HEK293 (cell line): Measurements from ENCODE around the gene FRMD5.

Experiments used
- CTCF ChIA-PET: fragments of 350-600 bp; formaldehyde crosslinking; extraction: SDS; loops from one replicate; lab custom pipeline; 2021; ENCODE audit warnings: antibody characterized with exemption; lab: Yijun Ruan, JAX
- POLR2A ChIA-PET: fragments of 300-600 bp; formaldehyde crosslinking; extraction: SDS; loops from one replicate; lab custom pipeline; 2020; ENCODE audit warnings: antibody characterized with exemption, inconsistent platforms; lab: Yijun Ruan, JAX
- H3K27ac ChIP-seq: fragments of 200-500 bp; sonication (Bioruptor generic); 2 replicates; pipeline ENCODE4 v1.5.1; 2014; ENCODE audit warnings: low read depth, low read length, control low read depth, inconsistent platforms; ENCODE audit errors: extremely low read depth
- H3K36me3 ChIP-seq, 2 experiments: fragments of 200-500 bp in 1 of 2; sonication (Bioruptor generic) in 1 of 2; 1 replicate in 1 of 2; 2 replicates in 1 of 2; pipeline ENCODE4 v1.5.1; 2014 to 2017; ENCODE audit warnings: inconsistent platforms in 2 of 2, low read length in 2 of 2; ENCODE audit not compliant: control insufficient read depth in 2 of 2, insufficient read depth in 1 of 2
- H3K4me1 ChIP-seq: fragments of 200-500 bp; sonication (Bioruptor generic); 2 replicates; pipeline ENCODE4 v1.5.1; 2014; ENCODE audit warnings: mild to moderate bottlenecking, low read length, inconsistent platforms; ENCODE audit not compliant: control insufficient read depth, insufficient read depth
- H3K4me3 ChIP-seq: 2 replicates; pipeline ENCODE4 v1.5.1; 2011; ENCODE audit warnings: low read depth, mild to moderate bottlenecking, control low read depth, low read length, moderate library complexity
- H3K9me3 ChIP-seq: fragments of 200-500 bp; sonication (Bioruptor generic); 2 replicates; pipeline ENCODE4 v1.5.1; 2014; ENCODE audit warnings: low read depth, low read length, inconsistent platforms; ENCODE audit not compliant: control insufficient read depth, insufficient read depth
- BCL11A ChIP-seq: fragments of 450-650 bp; formaldehyde crosslinking; IDR thresholded peaks from 2 replicates; pipeline ENCODE4 v1.5.1; 2016; ENCODE audit warnings: low read depth, missing biosample characterization, missing genetic modification characterization
- GLI2 ChIP-seq: fragments of 450-650 bp; formaldehyde crosslinking; IDR thresholded peaks from 2 replicates; pipeline ENCODE4; 2017; ENCODE audit warnings: missing biosample characterization, missing genetic modification characterization, low read depth, borderline replicate concordance
- GLI4 ChIP-seq: fragments of 450-650 bp; formaldehyde crosslinking; IDR thresholded peaks from 2 replicates; pipeline ENCODE4 v1.5.1; 2016; ENCODE audit warnings: missing biosample characterization, missing genetic modification characterization
- HOXC10 ChIP-seq: sonication (generic); formaldehyde crosslinking; IDR thresholded peaks from 2 replicates; pipeline ENCODE4 v1.8.1; 2023; ENCODE audit warnings: mild to moderate bottlenecking, missing genetic modification reagents
- HOXD13 ChIP-seq: sonication (generic); formaldehyde crosslinking; IDR thresholded peaks from 2 replicates; pipeline ENCODE4 v1.8.0; 2022; ENCODE audit warnings: missing genetic modification reagents, borderline replicate concordance
- KLF9 ChIP-seq: fragments of 450-650 bp; formaldehyde crosslinking; IDR thresholded peaks from 2 replicates; pipeline ENCODE4 v1.5.1; 2016; ENCODE audit warnings: missing biosample characterization, missing genetic modification characterization, low read depth
- MZF1 ChIP-seq: fragments of 450-650 bp; formaldehyde crosslinking; IDR thresholded peaks from 2 replicates; pipeline ENCODE4 v1.5.1; 2017; ENCODE audit warnings: missing biosample characterization, missing genetic modification characterization, borderline replicate concordance
- OSR2 ChIP-seq: fragments of 450-650 bp; formaldehyde crosslinking; IDR thresholded peaks from 2 replicates; pipeline ENCODE4 v1.5.1; 2016; ENCODE audit warnings: missing biosample characterization, missing genetic modification characterization
- OVOL3 ChIP-seq: fragments of 450-650 bp; formaldehyde crosslinking; IDR thresholded peaks from 2 replicates; pipeline ENCODE4 v1.5.1; 2016; ENCODE audit warnings: missing biosample characterization, missing genetic modification characterization
- TCF7L2 ChIP-seq: IDR thresholded peaks from 2 replicates; pipeline ENCODE4 v1.6.1; 2011; ENCODE audit warnings: low read depth, mild to moderate bottlenecking, inconsistent platforms, low read length, moderate library complexity, borderline replicate concordance
- YY1 ChIP-seq: fragments of 450-650 bp; formaldehyde crosslinking; IDR thresholded peaks from 2 replicates; pipeline ENCODE4 v1.5.1; 2018; ENCODE audit warnings: missing biosample characterization, missing genetic modification characterization
- ZBTB8A ChIP-seq: fragments of 450-650 bp; formaldehyde crosslinking; IDR thresholded peaks from 2 replicates; pipeline ENCODE4 v1.5.1; 2016; ENCODE audit warnings: missing biosample characterization, missing genetic modification characterization
- ZFP3 ChIP-seq: fragments of 450-650 bp; formaldehyde crosslinking; IDR thresholded peaks from 2 replicates; pipeline ENCODE4 v1.5.1; 2016; ENCODE audit warnings: low read depth, missing biosample characterization, missing genetic modification characterization
- ZNF10 ChIP-seq: fragments of 450-650 bp; formaldehyde crosslinking; IDR thresholded peaks from 2 replicates; pipeline ENCODE4 v1.5.1; 2017; ENCODE audit warnings: missing biosample characterization, missing genetic modification characterization
- ZNF112 ChIP-seq: fragments of 450-650 bp; formaldehyde crosslinking; IDR thresholded peaks from 2 replicates; pipeline ENCODE4 v1.5.0; 2017; ENCODE audit warnings: missing biosample characterization, missing genetic modification characterization
- ZNF202 ChIP-seq: fragments of 450-650 bp; formaldehyde crosslinking; IDR thresholded peaks from 2 replicates; pipeline ENCODE4 v1.5.1; 2016; ENCODE audit warnings: missing biosample characterization, missing genetic modification characterization, borderline replicate concordance
- ZNF239 ChIP-seq: fragments of 450-650 bp; formaldehyde crosslinking; IDR thresholded peaks from 2 replicates; pipeline ENCODE4 v1.5.1; 2016; ENCODE audit warnings: missing biosample characterization, missing genetic modification characterization
- ZNF292 ChIP-seq: fragments of 450-650 bp; formaldehyde crosslinking; IDR thresholded peaks from 2 replicates; pipeline ENCODE4 v1.5.1; 2016; ENCODE audit warnings: low read depth, missing biosample characterization, missing genetic modification characterization, borderline replicate concordance
- ZNF423 ChIP-seq: fragments of 450-650 bp; formaldehyde crosslinking; IDR thresholded peaks from 2 replicates; pipeline ENCODE4 v1.5.1; 2016; ENCODE audit warnings: missing biosample characterization, missing genetic modification characterization
- ZNF473 ChIP-seq: fragments of 450-650 bp; formaldehyde crosslinking; IDR thresholded peaks from 2 replicates; pipeline ENCODE4 v1.5.1; 2017; ENCODE audit warnings: missing biosample characterization, missing genetic modification characterization
- ZNF488 ChIP-seq: fragments of 450-650 bp; formaldehyde crosslinking; IDR thresholded peaks from 2 replicates; pipeline ENCODE4 v1.5.1; 2016; ENCODE audit warnings: missing biosample characterization, missing genetic modification characterization
- ZNF513 ChIP-seq: fragments of 450-650 bp; IDR thresholded peaks from 2 replicates; pipeline ENCODE4 v1.5.1; 2018; ENCODE audit warnings: missing biosample characterization, missing genetic modification characterization
- ZNF544 ChIP-seq: fragments of 450-650 bp; formaldehyde crosslinking; IDR thresholded peaks from 2 replicates; pipeline ENCODE4 v1.5.0; 2017; ENCODE audit warnings: missing biosample characterization, missing genetic modification characterization
- ZNF596 ChIP-seq: fragments of 450-650 bp; IDR thresholded peaks from 2 replicates; pipeline ENCODE4 v1.5.0; 2018; ENCODE audit warnings: missing biosample characterization, mild to moderate bottlenecking, missing genetic modification characterization, moderate library complexity
- ZNF600 ChIP-seq: fragments of 450-650 bp; formaldehyde crosslinking; IDR thresholded peaks from 2 replicates; pipeline ENCODE4 v1.5.1; 2016; ENCODE audit warnings: missing biosample characterization, missing genetic modification characterization
- ZNF830 ChIP-seq: fragments of 450-650 bp; IDR thresholded peaks from 2 replicates; pipeline ENCODE4 v1.5.0; 2018; ENCODE audit warnings: missing biosample characterization, missing genetic modification characterization, low read depth, mild to moderate bottlenecking, moderate library complexity
- ZSCAN18 ChIP-seq: fragments of 450-650 bp; formaldehyde crosslinking; IDR thresholded peaks from 2 replicates; pipeline ENCODE4 v1.5.1; 2016; ENCODE audit warnings: missing biosample characterization, missing genetic modification characterization
- TF ChIP-seq, protein P1 (sequence below): fragments of 450-650 bp; formaldehyde crosslinking; IDR thresholded peaks from 2 replicates; pipeline ENCODE4 v1.5.1; 2016; ENCODE audit warnings: missing biosample characterization, missing genetic modification characterization
- TF ChIP-seq, protein P2 (sequence below): fragments of 450-650 bp; formaldehyde crosslinking; IDR thresholded peaks from 2 replicates; pipeline ENCODE4 v1.5.1; 2017; ENCODE audit warnings: missing biosample characterization, missing genetic modification characterization

The FRMD5 gene

GRCh38 chr15:44128443-44128842, 66.6 kb downstream of the FRMD5 start:
- POLR2A ChIA-PET: no interaction called here
- CTCF ChIA-PET: interaction anchor here (0.5 to 0.8 kb wide), 3 partner anchors 32 to 168 kb away, joined by 3 read pairs; no protein-coding TSS in a partner anchor

GRCh38 chr15:44125879-44126278, 69.2 kb downstream of the FRMD5 start:
- ChIA-PET CTCF (interaction anchor here (0.7 kb wide), 1 partner anchor 10 kb away, joined by 3 read pairs; no protein-coding TSS in a partner anchor), POLR2A (no interaction called here)
- H3K27ac ChIP-seq: no peak overlapping the region
- peaks cover 10% of the 10 kb centered on the region for H3K4me1 ChIP-seq
- H3K36me3 ChIP-seq: no peaks in the 10 kb centered on the region
- H3K4me3 ChIP-seq: no peak overlapping the region
- no peaks in the 10 kb centered on the region for H3K9me3 ChIP-seq
- TF ChIP-seq ZNF239 (tag by site-specific recombination): no peak
- peak; percentile 55; the same call in 1 of the 2 replicates for TF ChIP-seq TCF7L2
- no peak for TF ChIP-seq ZNF596 (tag by site-specific recombination)
- no peak for TF ChIP-seq YY1 (tag by site-specific recombination)
- TF ChIP-seq, protein P1, sequence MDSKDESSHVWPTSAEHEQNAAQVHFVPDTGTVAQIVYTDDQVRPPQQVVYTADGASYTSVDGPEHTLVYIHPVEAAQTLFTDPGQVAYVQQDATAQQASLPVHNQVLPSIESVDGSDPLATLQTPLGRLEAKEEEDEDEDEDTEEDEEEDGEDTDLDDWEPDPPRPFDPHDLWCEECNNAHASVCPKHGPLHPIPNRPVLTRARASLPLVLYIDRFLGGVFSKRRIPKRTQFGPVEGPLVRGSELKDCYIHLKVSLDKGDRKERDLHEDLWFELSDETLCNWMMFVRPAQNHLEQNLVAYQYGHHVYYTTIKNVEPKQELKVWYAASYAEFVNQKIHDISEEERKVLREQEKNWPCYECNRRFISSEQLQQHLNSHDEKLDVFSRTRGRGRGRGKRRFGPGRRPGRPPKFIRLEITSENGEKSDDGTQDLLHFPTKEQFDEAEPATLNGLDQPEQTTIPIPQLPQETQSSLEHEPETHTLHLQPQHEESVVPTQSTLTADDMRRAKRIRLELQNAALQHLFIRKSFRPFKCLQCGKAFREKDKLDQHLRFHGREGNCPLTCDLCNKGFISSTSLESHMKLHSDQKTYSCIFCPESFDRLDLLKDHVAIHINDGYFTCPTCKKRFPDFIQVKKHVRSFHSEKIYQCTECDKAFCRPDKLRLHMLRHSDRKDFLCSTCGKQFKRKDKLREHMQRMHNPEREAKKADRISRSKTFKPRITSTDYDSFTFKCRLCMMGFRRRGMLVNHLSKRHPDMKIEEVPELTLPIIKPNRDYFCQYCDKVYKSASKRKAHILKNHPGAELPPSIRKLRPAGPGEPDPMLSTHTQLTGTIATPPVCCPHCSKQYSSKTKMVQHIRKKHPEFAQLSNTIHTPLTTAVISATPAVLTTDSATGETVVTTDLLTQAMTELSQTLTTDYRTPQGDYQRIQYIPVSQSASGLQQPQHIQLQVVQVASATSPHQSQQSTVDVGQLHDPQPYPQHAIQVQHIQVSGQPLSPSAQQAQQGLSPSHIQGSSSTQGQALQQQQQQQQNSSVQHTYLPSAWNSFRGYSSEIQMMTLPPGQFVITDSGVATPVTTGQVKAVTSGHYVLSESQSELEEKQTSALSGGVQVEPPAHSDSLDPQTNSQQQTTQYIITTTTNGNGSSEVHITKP (tag by site-specific recombination): no peak
- no peak for TF ChIP-seq ZNF202 (tag by site-specific recombination)
- TF ChIP-seq ZNF423 (tag by site-specific recombination): no peak
- no peak for TF ChIP-seq GLI4 (tag by site-specific recombination)
- TF ChIP-seq ZNF513: no peak
- TF ChIP-seq OVOL3 (tag by site-specific recombination): no peak
- TF ChIP-seq GLI2: no peak
- no peak for TF ChIP-seq ZNF473
- no peak for TF ChIP-seq ZNF292 (tag by site-specific recombination)
- TF ChIP-seq OSR2 (tag by site-specific recombination): peak; percentile 33; the same call in 1 of the 2 replicates
- TF ChIP-seq, protein P2, sequence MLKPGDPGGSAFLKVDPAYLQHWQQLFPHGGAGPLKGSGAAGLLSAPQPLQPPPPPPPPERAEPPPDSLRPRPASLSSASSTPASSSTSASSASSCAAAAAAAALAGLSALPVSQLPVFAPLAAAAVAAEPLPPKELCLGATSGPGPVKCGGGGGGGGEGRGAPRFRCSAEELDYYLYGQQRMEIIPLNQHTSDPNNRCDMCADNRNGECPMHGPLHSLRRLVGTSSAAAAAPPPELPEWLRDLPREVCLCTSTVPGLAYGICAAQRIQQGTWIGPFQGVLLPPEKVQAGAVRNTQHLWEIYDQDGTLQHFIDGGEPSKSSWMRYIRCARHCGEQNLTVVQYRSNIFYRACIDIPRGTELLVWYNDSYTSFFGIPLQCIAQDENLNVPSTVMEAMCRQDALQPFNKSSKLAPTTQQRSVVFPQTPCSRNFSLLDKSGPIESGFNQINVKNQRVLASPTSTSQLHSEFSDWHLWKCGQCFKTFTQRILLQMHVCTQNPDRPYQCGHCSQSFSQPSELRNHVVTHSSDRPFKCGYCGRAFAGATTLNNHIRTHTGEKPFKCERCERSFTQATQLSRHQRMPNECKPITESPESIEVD (tag by site-specific recombination): peak; percentile 78
- no peak for TF ChIP-seq ZNF112 (tag by site-specific recombination)
- TF ChIP-seq ZBTB8A (tag by site-specific recombination): no peak
- no peak for TF ChIP-seq KLF9
- no peak for TF ChIP-seq HOXD13
- TF ChIP-seq ZNF488 (tag by site-specific recombination): no peak
- TF ChIP-seq ZNF10 (tag by site-specific recombination): no peak
- no peak for TF ChIP-seq ZNF830 (tag by site-specific recombination)

More at GRCh38 chr15:44128443-44128842, 66.6 kb downstream of the FRMD5 start:
- no peak for TF ChIP-seq ZNF544 (tag by site-specific recombination)
- no peak for TF ChIP-seq BCL11A
- TF ChIP-seq ZNF600: no peak
- no peak for TF ChIP-seq HOXC10
- no peak for TF ChIP-seq ZNF202 (tag by site-specific recombination)
- no peak for TF ChIP-seq ZSCAN18 (tag by site-specific recombination)
- no peak for TF ChIP-seq ZFP3 (tag by site-specific recombination)
- TF ChIP-seq MZF1 (tag by site-specific recombination): no peak
- no peaks in the 10 kb centered on the region for H3K9me3 ChIP-seq
- H3K4me3 ChIP-seq: no peak overlapping the region
- H3K36me3 ChIP-seq: no peaks in the 10 kb centered on the region
- H3K27ac ChIP-seq: no peak overlapping the region
- H3K4me1 ChIP-seq: peaks cover 10% of the 10 kb centered on the region
